NCI-H748 treated with DMSO at 0.1 percent for 48 hours (cell line): ENCODE results near the gene CTAGE4.
"Not testable (repeated sequence)": the region's sequence is repeated elsewhere in the genome, so short reads cannot be mapped to it uniquely, and the experiment has no call there.

Experiments used
- DNase-seq: peaks from one replicate; lab custom pipeline; 2025; lab: John Stamatoyannopoulos, UW

The CTAGE4 gene

GRCh38 chr7:144183166-144183565 lies at the start of gene CTAGE4:
CTAGE4 (plus strand) TSS chr7:144183466; CDS start chr7:144183504, 38 bp downstream.
- DNase-seq, result not testable (repeated sequence)

GRCh38 chr7:144134116-144134515 lies 49.1 kb upstream of the CTAGE4 start:
- no peak for DNase-seq

- no peak for DNase-seq
Observed at GRCh38 chr7:144137501-144137900, 45.8 kb upstream of the CTAGE4 start.

- DNase-seq, result no peak
Observed at GRCh38 chr7:144142187-144142586, 41.1 kb upstream of the CTAGE4 start.

GRCh38 chr7:144144426-144144825 lies 38.8 kb upstream of the CTAGE4 start:
- no peak for DNase-seq

- DNase-seq, result no peak
Observed at GRCh38 chr7:144148224-144148827, 34.9 kb upstream of the CTAGE4 start.

GRCh38 chr7:144158861-144159260 lies 24.4 kb upstream of the CTAGE4 start:
- DNase-seq, result no peak

- DNase-seq, result no peak
Observed at GRCh38 chr7:144164784-144165183, 18.5 kb upstream of the CTAGE4 start.

GRCh38 chr7:144171594-144172350 lies 11.5 kb upstream of the CTAGE4 start:
- DNase-seq, result not testable (repeated sequence)

GRCh38 chr7:144174613-144175012 lies 8.7 kb upstream of the CTAGE4 start:
- no peak for DNase-seq

GRCh38 chr7:144178380-144179164 lies 4.7 kb upstream of the CTAGE4 start:
- DNase-seq, result not testable (repeated sequence)

GRCh38 chr7:144179165-144179479 lies 4.1 kb upstream of the CTAGE4 start:
- DNase-seq, result not testable (repeated sequence)

GRCh38 chr7:144187848-144188247 lies 4.6 kb downstream of the CTAGE4 start:
- not testable (repeated sequence) for DNase-seq

- not testable (repeated sequence) for DNase-seq
Observed at GRCh38 chr7:144188578-144189171, 5.4 kb downstream of the CTAGE4 start.

- not testable (repeated sequence) for DNase-seq
Observed at GRCh38 chr7:144193782-144194181, 10.5 kb downstream of the CTAGE4 start.

GRCh38 chr7:144194453-144194852 lies 11.2 kb downstream of the CTAGE4 start:
- not testable (repeated sequence) for DNase-seq

- DNase-seq, result not testable (repeated sequence)
Observed at GRCh38 chr7:144195212-144195872, 12.1 kb downstream of the CTAGE4 start, which contains the start of gene ARHGEF35. ARHGEF35 (minus strand) TSS chr7:144195833; CDS start chr7:144188383, 7,450 bp downstream.

GRCh38 chr7:144198934-144199333 lies 15.7 kb downstream of the CTAGE4 start:
- not testable (repeated sequence) for DNase-seq

GRCh38 chr7:144201978-144202377 lies 18.7 kb downstream of the CTAGE4 start:
- DNase-seq, result not testable (repeated sequence)

- not testable (repeated sequence) for DNase-seq
Observed at GRCh38 chr7:144203086-144203485, 19.8 kb downstream of the CTAGE4 start.

- DNase-seq, result not testable (repeated sequence)
Observed at GRCh38 chr7:144205306-144205705, 22.0 kb downstream of the CTAGE4 start.

- DNase-seq, result not testable (repeated sequence)
Observed at GRCh38 chr7:144217200-144217599, 33.9 kb downstream of the CTAGE4 start.
